ENCODE results near the gene CD47.

- TF ChIP-seq POLR2A (IDR thresholded peaks at IDR 0.05) = no peak
- TF ChIP-seq, protein P1, sequence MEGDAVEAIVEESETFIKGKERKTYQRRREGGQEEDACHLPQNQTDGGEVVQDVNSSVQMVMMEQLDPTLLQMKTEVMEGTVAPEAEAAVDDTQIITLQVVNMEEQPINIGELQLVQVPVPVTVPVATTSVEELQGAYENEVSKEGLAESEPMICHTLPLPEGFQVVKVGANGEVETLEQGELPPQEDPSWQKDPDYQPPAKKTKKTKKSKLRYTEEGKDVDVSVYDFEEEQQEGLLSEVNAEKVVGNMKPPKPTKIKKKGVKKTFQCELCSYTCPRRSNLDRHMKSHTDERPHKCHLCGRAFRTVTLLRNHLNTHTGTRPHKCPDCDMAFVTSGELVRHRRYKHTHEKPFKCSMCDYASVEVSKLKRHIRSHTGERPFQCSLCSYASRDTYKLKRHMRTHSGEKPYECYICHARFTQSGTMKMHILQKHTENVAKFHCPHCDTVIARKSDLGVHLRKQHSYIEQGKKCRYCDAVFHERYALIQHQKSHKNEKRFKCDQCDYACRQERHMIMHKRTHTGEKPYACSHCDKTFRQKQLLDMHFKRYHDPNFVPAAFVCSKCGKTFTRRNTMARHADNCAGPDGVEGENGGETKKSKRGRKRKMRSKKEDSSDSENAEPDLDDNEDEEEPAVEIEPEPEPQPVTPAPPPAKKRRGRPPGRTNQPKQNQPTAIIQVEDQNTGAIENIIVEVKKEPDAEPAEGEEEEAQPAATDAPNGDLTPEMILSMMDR (IDR thresholded peaks at IDR 0.05) = no peak
- TF ChIP-seq EP300 (IDR thresholded peaks at IDR 0.05) = no peak
- no peak for TF ChIP-seq POLR2AphosphoS5 (IDR thresholded peaks at IDR 0.05)
These were observed 32.5 kb upstream of the CD47 start for GRCh38 chr3:108123326-108123725.

Measured in sigmoid colon (tissue), 4 donors.